NB4 (cell line): Measurements from ENCODE around the gene UQCC3.

Source experiments
- DNase-seq: peaks from one replicate; pipeline ENCODE4 v3.0.0; 2010; ENCODE audit warnings: low read depth
- H3K4me3 ChIP-seq: one replicate; pipeline ENCODE4 v1.5.1; 2011; ENCODE audit warnings: mild to moderate bottlenecking, low read depth, low read length, moderate library complexity
- CTCF ChIP-seq: IDR thresholded peaks from one replicate; pipeline ENCODE4 v1.5.1; 2012; ENCODE audit warnings: low read depth, low read length
- MAX ChIP-seq: IDR thresholded peaks from 2 replicates; pipeline ENCODE4 v1.6.1; 2011; ENCODE audit warnings: low read depth, low read length
- MYC ChIP-seq: IDR thresholded peaks from 2 replicates; pipeline ENCODE4 v1.6.1; 2011; ENCODE audit warnings: low read depth, low read length
- POLR2A ChIP-seq: IDR thresholded peaks from 2 replicates; pipeline ENCODE4 v1.6.1; 2011; ENCODE audit warnings: mild to moderate bottlenecking; ENCODE audit not compliant: insufficient read length; ENCODE audit errors: extremely low read depth

UQCC3 gene

GRCh38 chr11:62671608-62672389 is at the start of gene UQCC3, which contains the start of gene LBHD1:
Gene UQCC3 (plus strand): TSS chr11:62671673. CDS start chr11:62671746, 73 bp downstream.
Gene LBHD1 (minus strand): TSS chr11:62672267. CDS start chr11:62670031, 2,236 bp downstream.
- peak; percentile 97 for TF ChIP-seq POLR2A
- TF ChIP-seq MYC, result peak; percentile 85; the same call in 1 of the 2 replicates
- TF ChIP-seq MAX, result peak; percentile 93
- no peak for TF ChIP-seq CTCF
- peak; percentile 99 for DNase-seq
- peak within 1 kb of the TSS; percentile 86 for H3K4me3 ChIP-seq

GRCh38 chr11:62622476-62623089 is 48.9 kb upstream of the UQCC3 start:
- no peak for DNase-seq
- TF ChIP-seq MYC, result no peak
- TF ChIP-seq MAX, result no peak
- TF ChIP-seq POLR2A, result no peak
- no peak for TF ChIP-seq CTCF
- peak overlapping the region; percentile 98 for H3K4me3 ChIP-seq

- H3K4me3 ChIP-seq, result no peak overlapping the region
- peak; percentile 46 for DNase-seq
- TF ChIP-seq CTCF, result no peak
- no peak for TF ChIP-seq MAX
- TF ChIP-seq MYC, result no peak
- TF ChIP-seq POLR2A, result no peak
Measured at GRCh38 chr11:62627713-62628112, 43.8 kb upstream of the UQCC3 start.

GRCh38 chr11:62632492-62632891 is 39.0 kb upstream of the UQCC3 start:
- TF ChIP-seq MAX, result no peak
- TF ChIP-seq CTCF, result no peak
- no peak for TF ChIP-seq MYC
- no peak for TF ChIP-seq POLR2A
- no peak for DNase-seq
- H3K4me3 ChIP-seq, result no peak overlapping the region

GRCh38 chr11:62644220-62644619 is 27.3 kb upstream of the UQCC3 start:
- TF ChIP-seq CTCF (no peak), MYC (no peak), MAX (no peak), POLR2A (no peak)
- peak; percentile 51 for DNase-seq
- peak overlapping the region; percentile 29 for H3K4me3 ChIP-seq
